MM.1S (cell line): ENCODE results near the gene GPR143.

ENCODE experiments used
- CTCF ChIP-seq: fragments of 300-600 bp; sonication (generic); IDR thresholded peaks from 2 replicates; pipeline ENCODE4 v1.5.1; 2016; ENCODE audit warnings: antibody characterized with exemption, low read length, mixed read lengths
- EZH2 ChIP-seq: fragments of 300-600 bp; sonication (generic); optimal IDR thresholded peaks from 2 replicates; pipeline ENCODE3; 2017; ENCODE audit warnings: low read depth, mild to moderate bottlenecking, antibody characterized with exemption, low read length, mixed read lengths
- EZH2phosphoT487 ChIP-seq: fragments of 300-600 bp; sonication (generic); IDR thresholded peaks from 2 replicates; pipeline ENCODE4 v1.6.1; 2018; ENCODE audit warnings: antibody characterized with exemption, low read length

DNA sequence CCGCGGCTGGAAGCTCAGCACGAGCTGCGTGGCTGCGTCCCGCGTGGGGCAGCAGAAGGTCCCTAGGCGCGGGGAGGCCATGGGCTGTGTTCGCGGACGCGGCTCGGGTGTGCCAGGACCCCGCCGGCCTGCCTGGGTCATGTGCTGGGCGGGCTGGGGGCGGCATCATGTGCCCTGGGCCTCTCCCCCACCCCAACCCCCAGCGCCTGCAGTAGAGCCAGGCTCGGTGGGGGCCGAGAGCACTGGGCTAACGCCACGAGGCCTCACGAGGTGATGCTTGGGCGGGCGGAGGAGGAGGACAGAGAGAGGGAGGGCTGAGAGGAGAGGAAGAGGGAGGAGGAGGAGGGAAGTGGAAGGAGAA lies at the start of gene GPR143:
- TF ChIP-seq CTCF (no peak), EZH2phosphoT487 (no peak), EZH2 (no peak)
